SIG-M5 treated with dmso at 0.1 percent for 504 hours (cell line): Measurements from ENCODE around the gene PARD6B.
"Not testable (repeated sequence)": the region's sequence is repeated elsewhere in the genome, so short reads cannot be mapped to it uniquely, and the experiment has no call there.

ENCODE experiments used
- DNase-seq: peaks from one replicate; lab custom pipeline; 2025; ENCODE audit not compliant: unreplicated experiment; lab: John Stamatoyannopoulos, UW

The PARD6B gene

GRCh38 chr20:50731055-50731929 is at the start of gene PARD6B:
Gene PARD6B, plus strand, starts transcription at chr20:50731580. Its CDS starts 207 bp downstream, at chr20:50731787.
- peak; percentile 100 for DNase-seq

GRCh38 chr20:50682065-50682464 is 49.3 kb upstream of the PARD6B start:
- no peak for DNase-seq

GRCh38 chr20:50682947-50683530 is 48.3 kb upstream of the PARD6B start:
- no peak for DNase-seq

- DNase-seq, result no peak
Measured at GRCh38 chr20:50683570-50683969, 47.8 kb upstream of the PARD6B start.

GRCh38 chr20:50686821-50687220 is 44.6 kb upstream of the PARD6B start:
- DNase-seq, result no peak

- no peak for DNase-seq
Measured at GRCh38 chr20:50688256-50688975, 43.0 kb upstream of the PARD6B start.

- no peak for DNase-seq
Measured at GRCh38 chr20:50689864-50690649, 41.3 kb upstream of the PARD6B start.

GRCh38 chr20:50690650-50691572 is 40.5 kb upstream of the PARD6B start, which contains the start of gene RIPOR3:
Gene RIPOR3, minus strand, starts transcription at chr20:50691542. Its CDS starts 414 bp downstream, at chr20:50691128.
- no peak for DNase-seq

GRCh38 chr20:50691573-50692551 is 39.5 kb upstream of the PARD6B start:
- DNase-seq, result no peak

GRCh38 chr20:50692552-50692933 is 38.8 kb upstream of the PARD6B start:
- no peak for DNase-seq

- DNase-seq, result no peak
Measured at GRCh38 chr20:50693001-50693400, 38.4 kb upstream of the PARD6B start.

- no peak for DNase-seq
Measured at GRCh38 chr20:50694379-50695134, 36.8 kb upstream of the PARD6B start.

- no peak for DNase-seq
Measured at GRCh38 chr20:50695135-50695872, 36.1 kb upstream of the PARD6B start.

- DNase-seq, result not testable (repeated sequence)
Measured at GRCh38 chr20:50698255-50698654, 33.1 kb upstream of the PARD6B start.

- DNase-seq, result no peak
Measured at GRCh38 chr20:50699688-50700087, 31.7 kb upstream of the PARD6B start.

- no peak for DNase-seq
Measured at GRCh38 chr20:50701041-50701963, 30.1 kb upstream of the PARD6B start.
